Gastroesophageal sphincter (tissue), 2 donors: ENCODE results near the gene EFNA2.

ENCODE experiments used
- POLR2A ChIP-seq, 2 donors: fragments of 450-650 bp; IDR thresholded peaks; one replicate each; pipeline ENCODE4 v1.6.1; 2017; ENCODE audit warnings: antibody characterized with exemption in 2 of 2, mild to moderate bottlenecking in 2 of 2, moderate library complexity in 1 of 2
- POLR2AphosphoS5 ChIP-seq: sonication (generic); formaldehyde crosslinking; IDR thresholded peaks from one replicate; pipeline ENCODE4 v1.6.1; 2017; ENCODE audit warnings: antibody characterized with exemption

DNA sequence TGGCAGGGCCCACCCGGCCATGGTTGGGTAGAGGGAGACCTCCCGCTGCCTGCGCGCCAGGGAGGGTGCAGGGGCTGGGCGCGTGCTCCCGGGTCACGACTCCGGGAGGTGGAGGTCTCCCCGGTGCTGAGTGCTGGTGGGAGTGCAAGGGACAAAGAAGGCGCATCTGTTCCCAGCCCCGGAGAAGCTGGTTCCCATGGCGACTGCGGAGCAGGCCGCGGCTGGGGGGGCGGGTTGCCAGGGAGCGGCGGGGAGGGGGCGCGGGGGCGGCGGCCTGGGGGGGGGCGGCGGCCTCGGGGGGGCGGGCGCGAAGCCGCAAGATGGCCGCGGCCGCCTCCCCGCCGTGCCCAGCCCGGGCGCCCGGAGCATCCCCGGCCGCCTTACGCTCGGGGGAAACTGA, 49.1 kb upstream of the EFNA2 start:
- TF ChIP-seq POLR2A (IDR thresholded peaks at IDR 0.05), result no peak
- no peak for TF ChIP-seq POLR2AphosphoS5
